DND-41 (cell line): ENCODE results near the gene COL20A1.

ENCODE experiments used
- ATAC-seq: fragments of 200-7000 bp; cut with Tn5 transposase; 3 replicates; pipeline ENCODE4 v1.9.1; 2021; ENCODE audit warnings: low read depth; ENCODE audit not compliant: insufficient read depth
- DNase-seq: peaks from one replicate; pipeline ENCODE4 v3.0.0-alpha.2; 2020
- H2AFZ ChIP-seq: 2 replicates; pipeline ENCODE4 v1.6.0; 2012; ENCODE audit warnings: low read depth, low read length
- H3K27ac ChIP-seq: 2 replicates; pipeline ENCODE4 v1.5.1; 2012; ENCODE audit warnings: low read length, inconsistent platforms
- H3K27me3 ChIP-seq: fragments of 200-600 bp; sonication (generic); 2 replicates; pipeline ENCODE4 v1.6.0; 2012; ENCODE audit warnings: low read length, mild to moderate bottlenecking, inconsistent platforms; ENCODE audit not compliant: insufficient read depth, poor library complexity
- H3K36me3 ChIP-seq: 2 replicates; pipeline ENCODE4 v1.5.1; 2012; ENCODE audit warnings: low read length, inconsistent platforms; ENCODE audit not compliant: insufficient read depth
- H3K4me1 ChIP-seq: 2 replicates; pipeline ENCODE4 v1.5.1; 2012; ENCODE audit warnings: mild to moderate bottlenecking, low read length; ENCODE audit not compliant: insufficient read depth
- H3K4me2 ChIP-seq: 2 replicates; pipeline ENCODE4 v1.6.0; 2012; ENCODE audit warnings: mild to moderate bottlenecking, moderate library complexity, low read length, inconsistent platforms; ENCODE audit not compliant: insufficient read depth
- H3K4me3 ChIP-seq, 2 experiments: fragments of 200-600 bp in 1 of 2; shearing (Covaris generic) in 1 of 2; 2 replicates each; pipeline ENCODE4 v1.5.1; 2012 to 2016; ENCODE audit warnings: inconsistent platforms in 2 of 2, low read length in 2 of 2, mild to moderate bottlenecking in 2 of 2, low read depth in 1 of 2, moderate library complexity in 1 of 2
- H3K79me2 ChIP-seq: 2 replicates; pipeline ENCODE4 v1.6.0; 2012; ENCODE audit warnings: low read length, inconsistent platforms; ENCODE audit not compliant: insufficient read depth
- H3K9ac ChIP-seq: 2 replicates; pipeline ENCODE4 v1.6.0; 2012; ENCODE audit warnings: low read depth, mild to moderate bottlenecking, inconsistent platforms, low read length, moderate library complexity
- H3K9me3 ChIP-seq: 2 replicates; pipeline ENCODE4 v1.5.1; 2012; ENCODE audit warnings: low read length, moderate library complexity, mild to moderate bottlenecking, inconsistent platforms; ENCODE audit not compliant: insufficient read depth, severe bottlenecking
- H4K20me1 ChIP-seq: 2 replicates; pipeline ENCODE4 v1.6.0; 2012; ENCODE audit warnings: low read length; ENCODE audit not compliant: insufficient read depth
- EZH2 ChIP-seq: IDR thresholded peaks from 3 replicates; pipeline ENCODE4 v1.6.1; 2012; ENCODE audit warnings: borderline replicate concordance, low read depth, mild to moderate bottlenecking, moderate library complexity, low read length, inconsistent platforms; ENCODE audit not compliant: severe bottlenecking
- TF ChIP-seq, protein P1 (sequence below): IDR thresholded peaks from 2 replicates; pipeline ENCODE4 v1.5.1; 2012; ENCODE audit warnings: borderline replicate concordance, low read length, moderate library complexity, mild to moderate bottlenecking; ENCODE audit not compliant: poor library complexity, severe bottlenecking; ENCODE audit errors: extremely low read depth

The COL20A1 gene

DNA sequence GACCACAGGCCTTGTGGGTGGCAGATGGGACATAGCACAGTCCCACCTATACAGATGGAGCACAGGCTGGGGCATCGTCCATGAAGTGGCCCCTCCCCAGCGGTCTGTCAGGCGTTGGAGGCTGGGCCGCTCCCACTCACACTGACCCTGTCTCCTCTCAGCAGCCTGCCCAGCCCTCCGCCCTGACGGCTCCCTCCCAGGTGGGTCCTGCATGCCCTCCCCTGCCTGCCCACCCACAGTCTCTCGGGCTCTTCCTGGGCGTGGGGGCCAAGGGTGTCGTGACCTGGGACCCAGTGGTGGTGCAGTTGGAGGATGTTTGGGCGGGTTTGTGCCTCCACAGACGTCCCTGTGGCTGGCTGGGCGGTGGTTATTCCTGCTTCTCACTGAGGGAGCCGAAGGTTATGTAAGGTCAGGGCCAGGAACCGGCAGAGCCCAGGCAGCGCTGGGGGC is 22.3 kb downstream of the COL20A1 start:
- Histone ChIP-seq H4K20me1 (peaks cover 10% of the 10 kb centered on the region; the same call in 1 of the 2 replicates), H3K4me2 (no peak overlapping the region), H3K79me2 (no peaks in the 10 kb centered on the region), H3K9me3 (no peaks in the 10 kb centered on the region), H3K9ac (no peak overlapping the region), H3K4me3 (no peak overlapping the region), H2AFZ (no peak overlapping the region), H3K4me1 (no peaks in the 10 kb centered on the region), H3K27ac (no peak overlapping the region), H3K27me3 (no peaks in the 10 kb centered on the region), H3K36me3 (no peaks in the 10 kb centered on the region)
- DNase-seq (no peak), ATAC-seq (no peak)
- TF ChIP-seq EZH2, result no peak
- TF ChIP-seq, protein P1, sequence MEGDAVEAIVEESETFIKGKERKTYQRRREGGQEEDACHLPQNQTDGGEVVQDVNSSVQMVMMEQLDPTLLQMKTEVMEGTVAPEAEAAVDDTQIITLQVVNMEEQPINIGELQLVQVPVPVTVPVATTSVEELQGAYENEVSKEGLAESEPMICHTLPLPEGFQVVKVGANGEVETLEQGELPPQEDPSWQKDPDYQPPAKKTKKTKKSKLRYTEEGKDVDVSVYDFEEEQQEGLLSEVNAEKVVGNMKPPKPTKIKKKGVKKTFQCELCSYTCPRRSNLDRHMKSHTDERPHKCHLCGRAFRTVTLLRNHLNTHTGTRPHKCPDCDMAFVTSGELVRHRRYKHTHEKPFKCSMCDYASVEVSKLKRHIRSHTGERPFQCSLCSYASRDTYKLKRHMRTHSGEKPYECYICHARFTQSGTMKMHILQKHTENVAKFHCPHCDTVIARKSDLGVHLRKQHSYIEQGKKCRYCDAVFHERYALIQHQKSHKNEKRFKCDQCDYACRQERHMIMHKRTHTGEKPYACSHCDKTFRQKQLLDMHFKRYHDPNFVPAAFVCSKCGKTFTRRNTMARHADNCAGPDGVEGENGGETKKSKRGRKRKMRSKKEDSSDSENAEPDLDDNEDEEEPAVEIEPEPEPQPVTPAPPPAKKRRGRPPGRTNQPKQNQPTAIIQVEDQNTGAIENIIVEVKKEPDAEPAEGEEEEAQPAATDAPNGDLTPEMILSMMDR, result no peak

DNA sequence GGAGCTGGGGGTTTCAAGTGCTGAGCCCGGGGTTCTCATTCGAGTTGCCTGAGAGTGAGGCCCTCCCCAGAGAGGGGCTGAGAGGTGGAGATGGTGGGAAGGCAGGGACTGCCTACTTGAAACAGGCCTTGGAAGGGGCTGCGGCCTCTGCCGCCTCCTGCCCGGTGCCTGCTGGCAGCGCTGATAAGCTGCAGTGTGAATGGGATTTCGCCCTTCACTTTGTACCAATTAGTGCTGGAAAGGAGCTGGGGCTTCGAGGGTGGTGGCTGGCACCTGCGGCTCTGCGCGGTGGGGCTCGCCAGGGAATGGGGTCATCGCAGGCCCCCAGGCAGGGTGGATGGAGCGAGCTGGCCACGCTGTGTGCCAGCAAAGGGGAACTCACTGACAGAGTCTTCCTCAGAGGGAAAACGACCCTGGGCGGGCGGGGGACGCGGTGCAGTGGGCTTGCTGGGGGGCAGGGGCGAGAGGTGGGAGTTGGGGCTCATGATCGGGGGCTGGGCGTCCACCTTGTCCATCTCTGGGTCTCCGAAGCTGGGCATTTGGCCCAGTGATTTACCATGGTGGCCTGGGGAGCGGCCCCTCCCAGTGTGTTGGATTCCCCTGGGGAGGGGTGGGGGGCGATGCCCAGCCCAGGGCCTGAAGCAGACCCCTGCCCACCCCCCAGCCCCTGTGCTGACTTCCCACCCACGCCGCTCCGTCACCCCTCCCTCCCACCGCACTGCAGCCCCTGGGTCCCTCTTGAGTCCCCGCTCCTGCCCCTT is 22.9 kb downstream of the COL20A1 start:
- H3K4me1 ChIP-seq, result no peaks in the 10 kb centered on the region
- H3K36me3 ChIP-seq, result no peaks in the 10 kb centered on the region
- DNase-seq (no peak), ATAC-seq (no peak)
- no peaks in the 10 kb centered on the region for H3K27me3 ChIP-seq
- no peak overlapping the region for H3K4me2 ChIP-seq
- H3K79me2 ChIP-seq, result no peaks in the 10 kb centered on the region
- H4K20me1 ChIP-seq, result peaks cover 15% of the 10 kb centered on the region; the same call in 1 of the 2 replicates
- no peaks in the 10 kb centered on the region for H3K9me3 ChIP-seq
- no peak overlapping the region for H3K9ac ChIP-seq
- no peak overlapping the region for H3K4me3 ChIP-seq
- no peak overlapping the region for H3K27ac ChIP-seq
- TF ChIP-seq, protein P1, result no peak
- no peak for TF ChIP-seq EZH2
- H2AFZ ChIP-seq, result no peak overlapping the region

DNA sequence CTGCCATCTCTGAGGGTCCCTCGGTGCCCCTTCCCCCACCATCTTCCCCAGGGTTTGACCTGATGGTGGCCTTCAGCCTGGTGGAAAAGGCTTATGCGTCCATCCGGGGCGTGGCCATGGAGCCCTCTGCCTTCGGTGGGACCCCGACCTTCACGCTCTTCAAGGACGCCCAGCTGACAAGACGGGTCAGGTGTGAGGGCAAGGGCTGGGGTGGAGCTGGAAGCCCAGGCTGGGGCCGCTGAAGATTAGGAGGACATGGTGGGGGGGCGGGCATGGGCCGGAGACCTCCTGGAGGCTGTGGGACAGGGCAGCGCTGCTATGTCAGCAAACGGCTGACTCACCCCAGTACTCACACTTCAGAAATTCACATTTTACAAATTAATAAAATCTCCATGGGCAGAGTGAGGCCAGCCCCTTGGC is 23.5 kb downstream of the COL20A1 start:
- Histone ChIP-seq H4K20me1 (peaks cover 15% of the 10 kb centered on the region; the same call in 1 of the 2 replicates), H3K9me3 (no peaks in the 10 kb centered on the region), H3K27me3 (no peaks in the 10 kb centered on the region), H3K79me2 (no peaks in the 10 kb centered on the region), H3K4me2 (no peak overlapping the region), H3K9ac (no peak overlapping the region), H3K36me3 (no peaks in the 10 kb centered on the region), H2AFZ (no peak overlapping the region), H3K27ac (no peak overlapping the region), H3K4me1 (no peaks in the 10 kb centered on the region), H3K4me3 (no peak overlapping the region)
- ATAC-seq (no peak), DNase-seq (no peak)
- TF ChIP-seq, protein P1, result no peak
- TF ChIP-seq EZH2, result no peak
